Epithelial cell of prostate (primary cell): ENCODE measurements around the gene ZNF582.
"Not testable (repeated sequence)": the region's sequence is repeated elsewhere in the genome, so short reads cannot be mapped to it uniquely, and the experiment has no call there.

Experiments used
- DNase-seq: peaks from one replicate; pipeline ENCODE4 v3.0.0-alpha.2; 2011; ENCODE audit warnings: low read depth, low spot score
- H3K27ac ChIP-seq: fragments of 450-650 bp; 2 replicates; pipeline ENCODE4 v1.5.1; 2017; ENCODE audit warnings: mild to moderate bottlenecking

The ZNF582 gene

DNA sequence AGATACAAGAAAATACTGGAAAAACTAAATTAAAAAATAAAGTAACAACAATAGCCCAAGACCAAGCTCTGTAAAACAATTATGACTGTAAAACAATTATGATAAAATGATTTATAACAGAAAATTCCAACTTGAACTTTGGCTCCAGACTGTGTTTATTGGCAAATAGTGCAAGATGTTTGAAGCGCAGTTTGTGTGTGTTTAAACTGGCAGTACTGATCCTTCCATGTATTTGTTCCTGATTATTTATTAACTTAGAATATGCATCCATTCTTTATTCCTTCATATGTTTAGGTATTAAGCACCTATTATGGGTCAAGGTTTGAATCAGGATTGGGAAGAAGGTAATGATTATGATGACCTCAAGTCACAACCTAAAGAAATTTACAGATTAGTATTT, 37.8 kb downstream of the ZNF582 start:
- no peak overlapping the region for H3K27ac ChIP-seq
- DNase-seq: no peak

DNA sequence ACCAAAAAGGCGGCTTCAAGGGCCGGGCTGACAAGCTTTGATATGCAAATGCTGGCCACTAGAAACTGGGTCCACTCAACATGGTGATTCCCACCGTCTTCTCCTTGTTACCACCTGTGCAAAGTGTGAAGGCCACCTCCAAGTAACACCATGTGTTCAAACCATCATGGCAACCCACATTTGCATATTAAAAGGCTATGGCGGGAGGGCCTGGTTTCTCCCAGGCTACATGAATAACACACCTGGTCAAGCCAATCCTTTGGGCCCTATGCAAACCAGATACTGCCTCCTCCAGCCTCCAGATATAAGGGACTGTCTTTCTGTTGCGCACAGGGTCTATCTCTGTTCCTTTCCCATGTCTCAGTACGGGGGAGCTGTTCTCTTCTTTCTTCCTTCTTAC, 42.1 kb downstream of the ZNF582 start:
- no peak for DNase-seq
- H3K27ac ChIP-seq: no peak overlapping the region

DNA sequence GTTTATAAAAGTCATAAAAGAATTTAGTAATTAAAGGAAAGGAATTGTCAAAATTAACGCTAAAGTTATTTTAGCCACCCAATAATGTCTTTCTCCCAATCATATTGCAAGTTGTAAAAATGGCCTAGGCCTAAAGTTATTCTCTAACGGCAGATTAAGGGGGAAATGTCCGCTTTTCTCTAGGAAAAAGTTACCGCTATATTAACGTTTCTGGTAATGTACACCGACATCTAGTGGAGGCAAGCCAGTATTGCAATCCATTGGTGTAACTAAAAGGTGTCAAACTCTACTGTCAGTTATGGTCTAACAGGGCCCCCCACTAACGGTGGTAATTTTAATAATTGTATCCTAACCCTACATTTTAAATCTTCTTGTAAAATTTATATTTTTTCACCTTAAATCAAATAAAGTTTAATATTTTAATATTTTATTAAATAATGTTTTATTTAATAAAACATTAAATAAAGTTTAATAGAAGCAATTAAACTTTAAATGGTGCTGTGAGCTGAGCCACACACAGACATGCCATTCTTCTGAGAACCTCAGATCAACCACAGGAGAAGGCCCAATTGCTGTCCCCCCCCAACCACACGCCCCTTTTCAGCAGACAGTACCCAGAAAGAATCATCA, 42.8 kb downstream of the ZNF582 start:
- H3K27ac ChIP-seq: no peak overlapping the region
- DNase-seq: no peak

DNA sequence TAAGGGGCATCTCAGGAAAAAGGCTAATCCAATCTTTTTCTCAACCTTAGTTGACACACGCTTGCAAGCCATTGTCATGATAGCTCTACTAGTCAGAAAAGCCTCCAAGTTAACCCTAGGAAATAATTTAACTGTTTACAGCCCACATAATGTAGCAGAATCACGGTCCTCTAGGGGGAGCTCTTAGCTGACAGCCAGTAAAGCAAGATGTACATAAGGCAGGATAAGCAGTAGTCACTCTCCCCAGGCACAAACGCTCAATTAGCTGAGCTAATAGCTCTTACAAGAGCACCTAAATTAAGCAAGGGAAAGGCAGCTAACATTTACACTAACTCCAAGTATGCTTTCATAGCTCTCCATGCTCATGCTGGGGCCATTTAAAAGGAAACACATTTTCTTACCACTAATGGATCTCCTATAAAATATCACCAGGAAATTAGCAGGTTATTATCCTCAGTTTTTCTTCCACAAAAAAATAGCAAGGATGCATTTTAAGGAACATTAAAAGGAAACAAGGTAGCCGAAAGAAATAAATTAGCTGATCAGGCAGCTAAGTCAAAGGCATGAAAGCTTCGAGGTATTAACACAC, 45.0 kb downstream of the ZNF582 start:
- no peak overlapping the region for H3K27ac ChIP-seq
- DNase-seq: no peak

DNA sequence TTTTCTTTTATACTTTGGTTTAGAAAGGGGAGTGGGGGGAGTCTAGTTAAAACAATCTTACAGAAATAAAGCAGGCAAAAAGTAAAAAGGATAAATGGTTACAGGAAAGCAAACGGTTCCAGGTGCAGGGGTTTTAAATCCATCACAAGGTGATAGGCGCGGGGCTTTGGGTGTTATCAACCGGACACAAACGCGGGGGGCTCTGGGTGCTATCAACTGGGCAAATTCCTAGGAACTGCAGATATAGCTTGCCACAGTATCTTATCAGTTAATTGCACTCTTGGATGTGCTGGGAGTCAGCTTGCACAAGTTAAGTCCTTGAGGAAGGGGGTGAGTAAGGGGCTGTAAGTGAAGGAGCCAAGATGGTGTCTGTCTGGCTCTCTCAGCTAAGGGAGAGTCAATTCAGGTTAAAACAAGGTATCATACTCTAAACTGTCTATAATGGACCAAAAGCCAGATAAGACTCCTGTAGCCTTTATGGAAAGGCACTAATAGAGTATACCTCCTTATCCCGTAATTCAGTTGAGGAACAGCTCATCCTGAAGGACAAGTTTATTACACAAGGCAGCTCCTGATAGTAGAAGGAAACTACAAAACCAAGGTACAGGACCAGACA, 46.1 kb downstream of the ZNF582 start:
- H3K27ac ChIP-seq: no peak overlapping the region
- no peak for DNase-seq

DNA sequence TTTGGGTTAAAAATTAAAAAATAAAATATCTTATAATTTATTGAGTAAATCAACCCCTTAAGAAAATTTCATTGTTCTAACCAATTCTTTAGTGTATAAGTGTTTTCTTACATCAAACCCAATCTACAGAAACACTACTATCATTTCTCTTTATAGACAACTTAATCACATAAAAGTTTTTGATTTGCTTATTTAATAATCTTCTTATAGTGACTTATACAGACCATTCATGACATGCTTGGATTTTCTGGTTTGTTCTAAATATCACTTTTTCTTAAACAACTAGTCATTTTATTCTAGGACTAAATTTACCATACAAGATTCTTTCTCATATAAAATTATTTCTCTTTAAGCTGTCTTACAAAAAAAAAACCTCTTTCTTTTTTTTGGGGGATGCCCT, 51.4 kb downstream of the ZNF582 start:
- no peak for DNase-seq
- no peak overlapping the region for H3K27ac ChIP-seq

DNA sequence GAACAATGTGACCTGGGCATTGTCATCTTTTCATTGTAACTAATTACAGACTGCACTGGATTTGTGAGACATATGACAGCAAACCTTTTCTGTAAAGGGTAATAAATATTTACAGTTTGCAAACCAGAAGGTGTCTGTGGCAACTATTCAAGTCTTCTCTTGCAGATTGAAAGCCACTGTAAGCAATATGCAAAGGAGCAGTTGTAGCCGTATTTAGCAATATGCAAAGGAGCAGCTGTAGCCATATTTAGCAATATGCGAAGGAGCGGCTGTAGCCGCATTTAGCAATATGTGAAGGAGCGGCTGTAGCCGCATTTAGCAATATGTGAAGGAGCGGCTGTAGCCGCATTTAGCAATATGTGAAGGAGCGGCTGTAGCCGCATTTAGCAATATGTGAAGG, 54.3 kb downstream of the ZNF582 start:
- not testable (repeated sequence) for DNase-seq

DNA sequence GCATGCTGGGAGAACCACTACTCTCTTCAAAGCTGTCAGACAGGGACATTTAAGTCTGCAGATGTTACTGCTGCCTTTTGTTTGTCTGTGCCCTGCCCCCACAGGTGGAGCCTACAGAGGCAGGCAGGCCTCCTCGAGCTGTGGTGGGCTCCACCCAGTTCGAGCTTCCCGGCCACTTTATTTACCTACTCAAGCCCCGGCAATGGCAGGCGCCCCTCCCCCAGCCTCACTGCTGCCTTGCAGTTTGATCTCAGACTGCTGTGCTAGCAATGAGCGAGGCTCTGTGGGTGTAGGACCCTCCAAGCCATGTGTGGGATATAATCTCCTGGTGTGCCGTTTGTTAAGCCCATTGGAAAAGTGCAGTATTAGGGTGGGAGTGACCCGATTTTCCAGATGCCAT, 56.3 kb downstream of the ZNF582 start:
- not testable (repeated sequence) for H3K27ac ChIP-seq, DNase-seq

More for the DNA sequence above, 54.3 kb downstream of the ZNF582 start:
- not testable (repeated sequence) for H3K27ac ChIP-seq

DNA sequence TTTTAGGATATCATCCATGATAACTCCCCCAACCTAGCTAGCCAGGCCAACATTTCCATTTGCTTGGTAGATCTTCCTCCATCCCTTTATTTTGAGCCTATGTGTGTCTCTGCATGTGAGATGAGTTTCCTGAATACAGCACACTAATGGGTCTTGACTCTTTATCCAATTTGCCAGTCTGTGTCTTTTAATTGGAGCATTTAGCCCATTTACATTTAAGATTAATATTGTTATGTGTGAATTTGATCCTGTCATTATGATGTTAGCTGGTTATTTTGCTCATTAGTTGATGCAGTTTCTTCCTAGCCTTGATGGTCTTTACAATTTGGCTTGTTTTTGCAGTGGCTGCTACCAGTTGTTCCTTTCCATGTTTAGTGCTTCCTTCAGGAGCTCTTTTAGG, 58.0 kb downstream of the ZNF582 start:
- DNase-seq, H3K27ac ChIP-seq: not testable (repeated sequence)

DNA sequence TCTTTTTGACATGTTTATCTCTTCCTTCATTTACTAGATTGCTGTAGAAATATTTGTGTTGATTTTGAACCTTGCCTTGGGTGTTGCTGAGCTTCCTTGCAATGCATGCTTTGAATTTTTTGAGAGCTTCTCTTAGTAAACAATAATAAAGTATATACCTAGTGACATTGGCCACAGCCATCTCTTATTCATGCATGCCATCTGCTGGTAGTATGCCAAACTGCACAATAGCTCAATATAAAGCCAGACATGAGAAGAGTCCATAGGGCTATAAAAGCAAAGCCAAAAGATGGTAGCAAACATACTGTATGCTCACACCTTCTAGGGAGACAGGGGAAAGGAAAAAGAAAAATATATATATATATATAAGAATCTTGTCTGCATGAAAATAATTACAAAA, 59.8 kb downstream of the ZNF582 start:
- no peak overlapping the region for H3K27ac ChIP-seq
- DNase-seq: no peak
